HepG2 (cell line): ENCODE measurements around the gene CSNK1D. TPM values are rescaled to one million over a fixed set of nuclear protein-coding genes. Genes with fewer than 3 reads are reported as not detected.

Experiments
- CCDC6 ChIP-seq: sonication (generic); formaldehyde crosslinking; IDR thresholded peaks from 2 replicates; pipeline ENCODE4 v1.8.1; 2022; ENCODE audit warnings: mild to moderate bottlenecking, missing genetic modification reagents, moderate library complexity
- DBP ChIP-seq: sonication (generic); formaldehyde crosslinking; IDR thresholded peaks from 2 replicates; pipeline ENCODE4 v1.4.0; 2020; ENCODE audit warnings: missing genetic modification reagents; ENCODE audit errors: not compliant biosample characterization
- HES4 ChIP-seq: sonication (generic); formaldehyde crosslinking; IDR thresholded peaks from 2 replicates; pipeline ENCODE4 v1.9.0; 2021; ENCODE audit warnings: mild to moderate bottlenecking, missing genetic modification reagents, borderline replicate concordance
- HOXA9 ChIP-seq: sonication (generic); formaldehyde crosslinking; IDR thresholded peaks from 2 replicates; pipeline ENCODE4 v1.8.1; 2022; ENCODE audit warnings: missing genetic modification reagents, mild to moderate bottlenecking, moderate library complexity, borderline replicate concordance
- IRX3 ChIP-seq: sonication (generic); formaldehyde crosslinking; IDR thresholded peaks from 2 replicates; pipeline ENCODE4 v1.8.1; 2023; ENCODE audit warnings: mild to moderate bottlenecking, low read depth, missing genetic modification reagents, borderline replicate concordance
- LCORL ChIP-seq, 2 experiments: fragments of 450-650 bp in 1 of 2; sonication (generic) in 1 of 2; formaldehyde crosslinking in 1 of 2; IDR thresholded peaks; 2 replicates each; pipeline versions ENCODE4 v1.5.0 to v1.6.1; 2017 to 2020; ENCODE audit warnings: antibody characterized with exemption in 1 of 2, missing genetic modification reagents in 1 of 2
- MATR3 ChIP-seq: sonication (generic); formaldehyde crosslinking; IDR thresholded peaks from 2 replicates; pipeline ENCODE4 v1.4.0; 2020; ENCODE audit warnings: missing genetic modification reagents
- MLLT10 ChIP-seq: sonication (generic); formaldehyde crosslinking; IDR thresholded peaks from 2 replicates; pipeline ENCODE4 v1.4.0; 2020; ENCODE audit warnings: missing genetic modification reagents
- MTERF4 ChIP-seq: sonication (generic); formaldehyde crosslinking; IDR thresholded peaks from 2 replicates; pipeline ENCODE4 v1.8.0; 2023; ENCODE audit warnings: mild to moderate bottlenecking, missing genetic modification reagents
- MTF1 ChIP-seq: sonication (generic); formaldehyde crosslinking; IDR thresholded peaks from 2 replicates; pipeline ENCODE4 v1.5.0; 2020; ENCODE audit warnings: missing genetic modification reagents
- NFKB2 ChIP-seq: sonication (generic); formaldehyde crosslinking; IDR thresholded peaks from 2 replicates; pipeline ENCODE4 v1.4.0; 2020; ENCODE audit warnings: missing genetic modification reagents, borderline replicate concordance
- PHF8 ChIP-seq: sonication (generic); formaldehyde crosslinking; IDR thresholded peaks from 2 replicates; pipeline ENCODE4 v1.5.0; 2020; ENCODE audit warnings: missing genetic modification reagents
- RNF2 ChIP-seq: fragments of 450-650 bp; conservative IDR thresholded peaks from 2 replicates; pipeline ENCODE4 v1.6.1; 2016; ENCODE audit warnings: low read depth
- TERF1 ChIP-seq: sonication (generic); formaldehyde crosslinking; IDR thresholded peaks from 2 replicates; pipeline ENCODE4 v1.8.0; 2022; ENCODE audit warnings: mild to moderate bottlenecking, missing genetic modification reagents, moderate library complexity
- U2AF1 ChIP-seq: fragments of 200-400 bp; formaldehyde crosslinking; optimal IDR thresholded peaks from 2 replicates; pipeline ENCODE3; 2017; ENCODE audit warnings: mild to moderate bottlenecking, low read depth, low read length
- XRCC5 ChIP-seq: fragments of 200-400 bp; formaldehyde crosslinking; optimal IDR thresholded peaks from 2 replicates; pipeline ENCODE3; 2017; ENCODE audit warnings: mild to moderate bottlenecking, low read length
- ZFP36L1 ChIP-seq: sonication (generic); formaldehyde crosslinking; IDR thresholded peaks from 2 replicates; pipeline ENCODE4 v1.8.0; 2022; ENCODE audit warnings: mild to moderate bottlenecking, missing genetic modification reagents, moderate library complexity
- ZIK1 ChIP-seq: sonication (generic); formaldehyde crosslinking; IDR thresholded peaks from 2 replicates; pipeline ENCODE4 v1.5.0; 2020; ENCODE audit warnings: mild to moderate bottlenecking, low read depth, missing genetic modification reagents, borderline replicate concordance
- ZNF230 ChIP-seq: sonication (generic); formaldehyde crosslinking; IDR thresholded peaks from 2 replicates; pipeline ENCODE4 v1.4.0; 2020; ENCODE audit warnings: mild to moderate bottlenecking, missing genetic modification reagents
- ZNF275 ChIP-seq: sonication (generic); formaldehyde crosslinking; IDR thresholded peaks from 2 replicates; pipeline ENCODE4 v1.8.0; 2022; ENCODE audit warnings: missing genetic modification reagents, mild to moderate bottlenecking, inconsistent platforms, borderline replicate concordance
- ZNF30 ChIP-seq: sonication (generic); formaldehyde crosslinking; IDR thresholded peaks from 2 replicates; pipeline ENCODE4 v1.5.0; 2020; ENCODE audit warnings: mild to moderate bottlenecking, missing genetic modification reagents
- ZNF343 ChIP-seq: sonication (generic); formaldehyde crosslinking; IDR thresholded peaks from 2 replicates; pipeline ENCODE4 v1.4.0; 2020; ENCODE audit warnings: mild to moderate bottlenecking, missing genetic modification reagents
- ZNF432 ChIP-seq: sonication (generic); formaldehyde crosslinking; IDR thresholded peaks from 2 replicates; pipeline ENCODE4 v1.5.0; 2020; ENCODE audit warnings: missing genetic modification reagents, mild to moderate bottlenecking, borderline replicate concordance
- ZNF691 ChIP-seq: sonication (generic); formaldehyde crosslinking; IDR thresholded peaks from 2 replicates; pipeline ENCODE4 v1.4.0; 2020; ENCODE audit warnings: missing genetic modification reagents, low read depth, mild to moderate bottlenecking, borderline replicate concordance
- ZSCAN25 ChIP-seq: sonication (generic); formaldehyde crosslinking; IDR thresholded peaks from 2 replicates; pipeline ENCODE4 v1.8.0; 2022; ENCODE audit warnings: mild to moderate bottlenecking, missing genetic modification reagents
- polyA plus RNA-seq, 8 experiments: library from polyadenylated mRNA; depleted of rRNA in 3 of 8; stranded (reverse) in 7 of 8; unstranded in 1 of 8; fragments of >200 nt; fragmentation: Illumina TruSeq in 4 of 8; extraction: Trizol in 4 of 8; gene quantifications; 2 replicates each; pipeline versions ENCODE4 v1.2.1 to v1.2.3, GENCODE V29; 2011 to 2016; ENCODE audit warnings: low read depth in 4 of 8, missing spikeins in 1 of 8, mixed read lengths in 1 of 8; ENCODE audit not compliant: insufficient read depth in 1 of 8
- total RNA-seq, 5 experiments: library from RNA; depleted of rRNA; stranded (reverse); fragments of >200 nt; fragmentation: Illumina TruSeq; extraction: Trizol; gene quantifications; 2 replicates each; pipeline ENCODE4 v1.2.3, GENCODE V29; 2016; ENCODE audit warnings: low read depth in 1 of 5

CSNK1D gene
- total and polyA plus RNA-seq, 2 of the 13 experiments (the other 11 are each of a cell fraction or from before 2014, with no cell fraction given): 31.5 to 128 TPM

- TF ChIP-seq TERF1 (CRISPR knock-in tag) (no peak), ZIK1 (CRISPR knock-in tag) (0 out of 2 replicates have a peak, but pooled peaks have one; percentile 55), IRX3 (CRISPR knock-in tag) (no peak), DBP (CRISPR knock-in tag) (no peak), ZNF691 (peak; percentile 14; the same call in 1 of the 2 replicates), MTERF4 (0 out of 2 replicates have a peak, but pooled peaks have one; percentile 58), ZSCAN25 (peak; percentile 77; the same call in 1 of the 2 replicates), LCORL (IDR thresholded peaks at IDR 0.05) (no peak), LCORL (CRISPR knock-in tag; IDR thresholded peaks at IDR 0.05) (peak; percentile 81; the same call in 1 of the 2 replicates), CCDC6 (CRISPR knock-in tag) (no peak), ZNF230 (CRISPR knock-in tag) (no peak), PHF8 (CRISPR knock-in tag) (peak; percentile 47), HOXA9 (0 out of 2 replicates have a peak, but pooled peaks have one; percentile 20), ZNF432 (no peak), ZNF343 (peak; percentile 20; the same call in 1 of the 2 replicates), ZNF30 (CRISPR knock-in tag) (no peak), MATR3 (CRISPR knock-in tag) (no peak), MTF1 (CRISPR knock-in tag) (no peak), HES4 (CRISPR knock-in tag) (peak; percentile 89; the same call in 1 of the 2 replicates), ZNF275 (CRISPR knock-in tag) (no peak; the same call in 1 of the 2 replicates), XRCC5 (no peak), MLLT10 (no peak), NFKB2 (CRISPR knock-in tag) (no peak), RNF2 (no peak), ZFP36L1 (CRISPR knock-in tag) (no peak), U2AF1 (peak; percentile 51)
These were observed 33.5 kb downstream of the CSNK1D start (continued) for GRCh38 chr17:82239926-82240505.
